ENCODE results near the gene ATP5MC3.

Gene ATP5MC3

DNA sequence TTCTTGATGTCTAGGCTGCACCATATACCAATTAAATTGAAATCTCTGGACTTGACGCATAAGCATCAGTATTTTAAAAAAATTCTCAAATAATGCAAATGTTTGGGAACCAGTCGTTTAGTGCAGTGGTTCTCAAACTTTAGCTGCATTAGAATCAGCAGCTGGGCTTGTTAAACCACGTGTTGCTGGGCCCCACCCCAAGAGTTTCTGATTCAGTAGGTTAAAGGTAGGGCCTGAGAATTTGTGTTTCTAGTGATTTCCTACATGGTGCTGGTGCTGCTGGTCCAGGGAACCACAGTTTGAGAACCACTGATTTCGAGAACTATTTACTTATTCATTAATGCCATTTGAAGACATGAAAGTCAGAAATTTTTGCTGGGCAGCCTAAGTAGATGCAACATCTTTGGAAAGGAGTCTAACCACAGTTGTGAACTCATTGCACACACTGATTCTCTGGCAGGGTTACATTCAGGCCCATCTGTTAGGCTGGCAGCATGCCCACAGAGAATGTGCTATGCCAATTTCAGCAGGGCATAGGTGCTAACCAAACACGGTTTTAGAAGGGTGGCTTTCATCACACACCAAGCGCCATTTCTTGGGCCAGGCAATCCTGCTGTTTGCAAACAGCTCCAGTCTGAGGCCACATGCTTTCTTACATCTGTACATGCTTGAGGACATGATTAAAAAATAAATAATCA, 26.4 kb upstream of the ATP5MC3 start:
- TF ChIP-seq MYC (IDR thresholded peaks at IDR 0.05; ENCODE audit: low read depth, low read length) (no peak), POLR2A (IDR thresholded peaks at IDR 0.05; ENCODE audit: extremely low read depth, insufficient read length) (no peak)
- TF ChIP-seq, protein P1, sequence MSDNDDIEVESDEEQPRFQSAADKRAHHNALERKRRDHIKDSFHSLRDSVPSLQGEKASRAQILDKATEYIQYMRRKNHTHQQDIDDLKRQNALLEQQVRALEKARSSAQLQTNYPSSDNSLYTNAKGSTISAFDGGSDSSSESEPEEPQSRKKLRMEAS (IDR thresholded peaks at IDR 0.05; ENCODE audit: low read depth, low read length), result no peak
- TF ChIP-seq, protein P2, sequence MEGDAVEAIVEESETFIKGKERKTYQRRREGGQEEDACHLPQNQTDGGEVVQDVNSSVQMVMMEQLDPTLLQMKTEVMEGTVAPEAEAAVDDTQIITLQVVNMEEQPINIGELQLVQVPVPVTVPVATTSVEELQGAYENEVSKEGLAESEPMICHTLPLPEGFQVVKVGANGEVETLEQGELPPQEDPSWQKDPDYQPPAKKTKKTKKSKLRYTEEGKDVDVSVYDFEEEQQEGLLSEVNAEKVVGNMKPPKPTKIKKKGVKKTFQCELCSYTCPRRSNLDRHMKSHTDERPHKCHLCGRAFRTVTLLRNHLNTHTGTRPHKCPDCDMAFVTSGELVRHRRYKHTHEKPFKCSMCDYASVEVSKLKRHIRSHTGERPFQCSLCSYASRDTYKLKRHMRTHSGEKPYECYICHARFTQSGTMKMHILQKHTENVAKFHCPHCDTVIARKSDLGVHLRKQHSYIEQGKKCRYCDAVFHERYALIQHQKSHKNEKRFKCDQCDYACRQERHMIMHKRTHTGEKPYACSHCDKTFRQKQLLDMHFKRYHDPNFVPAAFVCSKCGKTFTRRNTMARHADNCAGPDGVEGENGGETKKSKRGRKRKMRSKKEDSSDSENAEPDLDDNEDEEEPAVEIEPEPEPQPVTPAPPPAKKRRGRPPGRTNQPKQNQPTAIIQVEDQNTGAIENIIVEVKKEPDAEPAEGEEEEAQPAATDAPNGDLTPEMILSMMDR (IDR thresholded peaks at IDR 0.05; ENCODE audit: low read depth, low read length), result no peak
- no peak for DNase-seq (ENCODE audit: low read depth)
- H3K4me3 ChIP-seq (ENCODE audit: low read depth, low read length), result no peak overlapping the region

DNA sequence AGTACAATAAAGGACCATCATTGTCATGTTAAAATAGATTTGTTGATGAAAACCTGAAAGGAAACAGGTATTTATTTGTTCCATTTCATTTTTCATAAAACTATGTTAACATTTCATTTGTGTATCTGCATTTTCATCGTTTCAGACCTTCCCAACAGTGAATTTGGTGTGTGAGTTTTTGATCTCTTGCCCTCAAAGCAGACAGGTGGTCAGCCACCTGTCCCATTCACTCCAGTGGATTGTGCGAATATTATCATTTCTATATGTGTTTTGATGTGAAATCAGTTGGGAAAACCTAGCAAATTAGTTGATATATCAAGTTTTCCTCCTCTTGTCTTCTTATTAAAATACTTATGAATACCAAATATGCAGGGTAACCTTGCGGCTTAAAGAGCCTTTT, 25.4 kb upstream of the ATP5MC3 start:
- no peak for DNase-seq (ENCODE audit: low read depth)
- no peak overlapping the region for H3K4me3 ChIP-seq (ENCODE audit: low read depth, low read length)
- TF ChIP-seq MYC (IDR thresholded peaks at IDR 0.05; ENCODE audit: low read depth, low read length) (no peak), POLR2A (IDR thresholded peaks at IDR 0.05; ENCODE audit: extremely low read depth, insufficient read length) (no peak)
- TF ChIP-seq, protein P1 (IDR thresholded peaks at IDR 0.05; ENCODE audit: low read depth, low read length), result no peak
- TF ChIP-seq, protein P2 (IDR thresholded peaks at IDR 0.05; ENCODE audit: low read depth, low read length), result no peak

DNA sequence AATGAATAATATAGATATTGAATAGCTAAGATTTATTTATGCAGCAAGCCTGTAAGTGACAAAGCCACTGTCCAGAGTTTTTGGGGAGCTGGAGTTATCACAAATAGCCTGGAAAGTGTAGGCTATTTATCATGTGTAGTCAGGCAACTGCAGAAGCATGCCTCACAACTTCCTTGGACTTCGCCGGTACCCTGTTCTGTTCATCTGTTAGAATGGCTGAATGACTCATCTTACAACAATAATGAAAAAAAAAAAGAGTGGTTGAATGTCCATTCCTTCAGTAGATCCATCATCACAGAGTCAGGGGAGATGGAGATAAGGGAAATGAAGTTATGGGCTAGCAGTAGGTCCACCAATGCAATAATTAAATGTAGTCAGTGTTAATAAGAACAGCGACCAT, 24.0 kb upstream of the ATP5MC3 start:
- H3K4me3 ChIP-seq (ENCODE audit: low read depth, low read length), result no peak overlapping the region
- no peak for DNase-seq (ENCODE audit: low read depth)
- TF ChIP-seq, protein P1 (IDR thresholded peaks at IDR 0.05; ENCODE audit: low read depth, low read length), result no peak
- TF ChIP-seq, protein P2 (IDR thresholded peaks at IDR 0.05; ENCODE audit: low read depth, low read length), result no peak
- TF ChIP-seq MYC (IDR thresholded peaks at IDR 0.05; ENCODE audit: low read depth, low read length) (no peak), POLR2A (IDR thresholded peaks at IDR 0.05; ENCODE audit: extremely low read depth, insufficient read length) (no peak)

DNA sequence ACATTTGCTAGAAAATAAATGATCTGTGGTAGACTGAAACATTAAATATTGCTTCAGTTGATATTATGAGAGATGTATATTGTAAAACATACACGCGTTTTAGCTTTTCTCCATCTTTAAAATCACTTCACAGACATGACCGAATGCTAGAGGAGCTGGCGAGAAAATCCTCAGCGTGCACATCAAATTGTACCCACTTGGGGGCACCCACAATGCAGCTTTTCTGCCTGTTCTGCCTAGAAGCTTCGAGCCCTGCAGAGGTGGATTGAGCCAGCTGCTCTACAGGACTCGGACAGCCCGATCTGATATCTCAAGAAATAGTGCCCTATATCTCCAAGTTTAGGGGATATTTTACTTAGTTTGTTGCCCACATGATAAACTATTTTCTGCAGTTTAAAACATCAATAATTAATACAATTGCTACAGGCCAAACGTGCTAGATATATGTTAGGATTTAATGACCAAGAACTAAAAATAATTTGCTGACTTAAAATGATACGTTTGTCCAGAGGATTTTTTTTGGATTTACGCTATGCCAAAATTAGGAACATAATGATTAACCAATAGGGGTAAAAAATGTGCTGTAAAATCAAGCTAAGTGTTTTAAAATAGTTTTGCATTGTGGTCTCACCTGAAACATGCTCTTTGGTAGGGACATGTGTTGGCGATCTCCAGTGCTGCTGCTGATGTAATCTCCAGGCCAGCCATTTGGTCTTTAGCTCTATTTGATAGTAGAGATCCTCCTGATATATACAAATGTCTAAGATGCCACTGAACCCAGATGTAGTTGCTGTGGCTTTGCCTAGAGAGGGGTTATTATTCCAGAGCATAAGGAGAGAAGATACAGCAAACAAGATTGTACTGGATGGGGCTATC, 22.3 kb upstream of the ATP5MC3 start:
- TF ChIP-seq, protein P2 (IDR thresholded peaks at IDR 0.05; ENCODE audit: low read depth, low read length), result peak; percentile 71
- TF ChIP-seq, protein P1 (IDR thresholded peaks at IDR 0.05; ENCODE audit: low read depth, low read length), result peak; percentile 46; the same call in 1 of the 2 replicates
- TF ChIP-seq MYC (IDR thresholded peaks at IDR 0.05; ENCODE audit: low read depth, low read length), result 0 out of 2 replicates have a peak, but pooled peaks have one; percentile 20
- TF ChIP-seq POLR2A (IDR thresholded peaks at IDR 0.05; ENCODE audit: extremely low read depth, insufficient read length), result no peak
- no peak overlapping the region for H3K4me3 ChIP-seq (ENCODE audit: low read depth, low read length)
- DNase-seq (ENCODE audit: low read depth), result peak; percentile 75

DNA sequence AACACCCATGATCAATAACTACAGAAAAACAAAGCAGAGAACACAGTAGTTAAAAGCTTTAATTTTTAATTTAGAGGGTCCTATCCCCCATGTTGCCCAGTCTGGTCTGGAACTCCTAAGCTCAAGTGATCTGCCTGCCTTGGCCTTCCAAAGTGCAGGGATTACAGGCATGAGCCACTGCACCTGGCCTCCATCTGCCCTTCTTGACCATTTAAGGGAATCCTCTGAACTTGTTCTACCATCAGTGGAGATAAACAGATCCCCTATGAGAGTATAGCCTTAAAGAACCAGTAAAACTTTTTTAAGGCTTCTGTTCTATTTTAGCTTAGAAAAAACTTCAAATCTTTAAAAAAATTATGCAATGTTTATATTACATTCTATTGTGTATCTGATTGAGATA, 13.5 kb upstream of the ATP5MC3 start:
- no peak for DNase-seq (ENCODE audit: low read depth)
- no peak overlapping the region for H3K4me3 ChIP-seq (ENCODE audit: low read depth, low read length)
- TF ChIP-seq, protein P1 (IDR thresholded peaks at IDR 0.05; ENCODE audit: low read depth, low read length), result no peak
- no peak for TF ChIP-seq POLR2A (IDR thresholded peaks at IDR 0.05; ENCODE audit: extremely low read depth, insufficient read length)
- TF ChIP-seq, protein P2 (IDR thresholded peaks at IDR 0.05; ENCODE audit: low read depth, low read length), result no peak
- TF ChIP-seq MYC (IDR thresholded peaks at IDR 0.05; ENCODE audit: low read depth, low read length), result no peak

Measured in NB4 (cell line).